SW 1271 (cell line): Measurements from ENCODE around the gene TUBA4B.

Experiments
- DNase-seq, 2 experiments: peaks; one replicate each; lab custom pipeline; 2025; lab: John Stamatoyannopoulos, UW

Gene TUBA4B

DNA sequence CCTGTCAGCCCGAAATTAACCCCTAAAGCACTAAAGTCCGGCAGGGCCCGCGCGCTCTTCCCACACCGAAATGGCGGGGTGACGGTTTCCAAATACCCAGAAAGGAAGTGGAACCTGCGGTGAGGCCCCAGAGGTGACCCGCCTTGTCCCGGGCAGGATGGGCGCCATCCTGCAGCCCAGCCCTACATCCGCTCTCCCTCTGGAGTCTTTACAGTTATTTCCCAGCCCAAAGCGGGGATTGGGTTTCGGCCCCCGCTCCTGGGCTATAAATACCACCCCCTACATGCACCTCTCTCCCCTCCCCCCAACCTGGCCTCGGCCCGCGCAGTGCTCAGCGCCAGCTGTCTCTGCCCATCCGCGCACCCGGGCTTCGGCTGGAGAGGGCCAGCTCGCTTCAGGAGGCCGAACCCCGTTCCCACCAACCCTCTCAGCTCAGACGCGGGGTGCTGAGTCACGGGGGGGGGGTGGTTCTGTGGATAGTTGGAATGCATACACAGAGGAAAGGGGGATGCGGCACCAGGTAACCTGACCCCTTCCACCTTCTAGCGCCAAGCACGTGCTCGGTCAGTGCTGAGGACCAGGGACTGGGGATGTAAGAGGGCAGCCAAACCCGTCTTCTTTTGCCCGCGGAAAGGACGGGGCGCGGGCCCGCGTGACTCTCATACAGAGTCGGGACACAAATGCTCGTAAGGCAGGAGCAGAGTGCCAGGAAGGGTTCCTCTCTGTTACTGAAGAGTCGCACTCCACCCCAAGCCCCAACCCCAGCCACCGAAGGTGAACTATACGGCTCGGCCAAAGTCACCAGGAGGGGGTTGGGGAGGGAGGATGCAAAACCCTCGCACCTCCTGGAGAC is at the start of gene TUBA4B:
TUBA4B (plus strand) TSS at position 344 of the 853 bp plus-strand sequence; CDS start at position 509, 165 bp downstream.
- DNase-seq = no peak

DNA sequence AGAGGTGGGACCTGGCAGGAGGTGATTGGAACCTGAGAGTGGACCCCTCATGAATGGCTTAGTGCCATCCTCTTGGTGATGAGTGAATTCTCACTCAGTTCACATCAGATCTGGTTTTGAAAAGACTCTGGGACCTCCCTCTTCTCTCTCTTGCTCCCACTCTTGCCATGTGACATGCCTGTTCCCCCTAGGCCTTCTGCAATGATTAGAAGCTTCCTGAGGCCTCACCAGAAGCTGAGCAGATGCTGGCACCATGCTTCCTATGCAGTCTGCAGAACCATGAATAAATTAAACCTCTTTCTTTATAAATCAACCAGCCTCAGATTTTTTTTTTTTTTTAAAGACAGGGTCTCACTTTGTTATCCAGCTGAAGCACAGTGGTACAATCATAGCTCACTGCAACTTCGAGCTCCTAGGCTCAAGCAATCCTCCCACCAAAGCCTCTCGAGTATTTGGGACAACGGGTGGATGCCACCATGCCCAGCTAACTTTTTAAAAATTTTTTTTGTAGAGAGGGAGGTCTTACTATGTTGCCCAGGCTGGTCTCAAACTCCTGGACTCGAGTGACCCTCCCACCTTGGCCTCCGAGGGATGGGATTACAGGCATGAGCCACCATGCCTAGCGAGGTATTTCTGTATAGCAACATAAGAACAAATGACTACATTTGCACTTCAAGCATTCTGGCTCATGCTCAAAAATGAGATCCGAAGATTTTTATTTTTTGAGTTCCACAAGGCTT is 48.4 kb upstream of the TUBA4B start:
- DNase-seq = no peak

DNA sequence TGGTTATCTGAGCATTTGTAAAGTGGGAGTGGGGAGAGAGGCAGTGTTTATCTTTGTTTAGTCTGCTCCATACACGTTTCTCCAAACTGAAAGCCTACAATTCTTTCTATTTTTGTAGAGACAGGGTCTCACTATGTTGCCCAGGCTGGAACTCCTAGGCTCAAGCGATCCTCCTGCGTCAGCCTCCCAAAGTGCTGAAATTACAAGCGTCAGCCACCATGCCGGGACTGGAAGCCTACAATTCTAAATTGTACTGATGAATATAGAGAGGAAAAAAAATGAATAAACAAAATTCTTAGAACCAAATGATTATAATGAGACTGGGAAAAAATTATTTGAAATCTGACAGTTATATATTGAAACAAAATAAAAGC is 47.9 kb upstream of the TUBA4B start:
- DNase-seq = no peak

DNA sequence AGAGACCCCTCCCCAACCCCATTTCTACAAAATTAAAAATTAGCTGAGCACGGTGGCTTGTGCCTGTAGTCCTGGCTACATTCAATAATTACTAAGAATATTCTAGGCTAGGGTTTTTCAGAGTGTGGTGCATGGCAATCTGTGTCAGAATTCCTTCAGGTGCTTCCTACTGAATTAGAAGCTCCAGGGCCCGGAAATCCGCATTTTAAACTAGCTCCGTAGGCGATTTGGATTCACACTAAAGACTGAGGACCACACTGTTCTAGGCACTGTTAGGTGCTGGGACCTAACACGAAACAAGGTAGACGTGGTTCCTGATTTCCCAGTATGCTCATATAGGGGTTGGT is 47.1 kb upstream of the TUBA4B start:
- DNase-seq = no peak

DNA sequence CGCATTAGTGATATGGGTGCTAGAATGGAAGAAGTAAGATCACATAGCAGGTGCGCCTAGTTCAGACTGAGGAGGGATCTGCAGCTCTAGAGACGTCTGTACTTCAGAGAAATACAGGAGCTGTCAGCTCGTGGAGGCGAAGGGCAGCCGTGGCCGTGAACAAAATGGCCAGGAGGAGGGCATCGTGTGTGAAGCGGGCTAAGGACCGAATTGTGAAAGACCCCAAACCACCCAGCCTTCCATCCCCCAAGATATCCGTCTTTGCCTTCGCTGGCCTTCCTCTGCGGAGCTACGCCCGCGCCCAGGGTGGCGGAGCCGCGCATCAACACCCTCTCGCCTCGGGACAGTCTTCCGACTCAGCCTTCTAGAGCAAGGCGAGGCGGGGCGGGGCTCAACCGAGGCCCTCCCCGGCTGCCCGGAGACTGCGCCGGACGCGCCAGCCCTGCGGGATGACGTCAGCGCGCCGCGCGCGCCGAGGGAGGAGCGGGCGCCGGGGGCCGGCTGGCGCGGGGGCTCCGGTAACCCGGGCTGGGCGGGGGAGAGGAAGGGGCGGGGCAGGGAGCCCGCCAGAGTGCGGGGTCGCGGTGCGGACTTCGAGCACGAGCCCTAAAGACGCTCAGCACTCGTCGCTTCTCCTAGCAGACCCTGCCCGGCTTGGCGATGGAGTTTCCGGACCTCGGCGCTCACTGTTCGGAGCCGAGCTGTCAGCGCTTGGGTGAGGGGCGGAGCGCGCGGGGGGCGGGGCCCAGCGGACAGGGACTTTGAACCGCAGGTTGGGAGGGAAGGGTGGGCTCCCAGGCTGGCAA is 46.5 kb upstream of the TUBA4B start, which contains the start of gene ZFAND2B:
ZFAND2B (plus strand) TSS at position 455 of the 806 bp plus-strand sequence; CDS start at position 661, 206 bp downstream.
- peak; percentile 79 to 86 for DNase-seq

DNA sequence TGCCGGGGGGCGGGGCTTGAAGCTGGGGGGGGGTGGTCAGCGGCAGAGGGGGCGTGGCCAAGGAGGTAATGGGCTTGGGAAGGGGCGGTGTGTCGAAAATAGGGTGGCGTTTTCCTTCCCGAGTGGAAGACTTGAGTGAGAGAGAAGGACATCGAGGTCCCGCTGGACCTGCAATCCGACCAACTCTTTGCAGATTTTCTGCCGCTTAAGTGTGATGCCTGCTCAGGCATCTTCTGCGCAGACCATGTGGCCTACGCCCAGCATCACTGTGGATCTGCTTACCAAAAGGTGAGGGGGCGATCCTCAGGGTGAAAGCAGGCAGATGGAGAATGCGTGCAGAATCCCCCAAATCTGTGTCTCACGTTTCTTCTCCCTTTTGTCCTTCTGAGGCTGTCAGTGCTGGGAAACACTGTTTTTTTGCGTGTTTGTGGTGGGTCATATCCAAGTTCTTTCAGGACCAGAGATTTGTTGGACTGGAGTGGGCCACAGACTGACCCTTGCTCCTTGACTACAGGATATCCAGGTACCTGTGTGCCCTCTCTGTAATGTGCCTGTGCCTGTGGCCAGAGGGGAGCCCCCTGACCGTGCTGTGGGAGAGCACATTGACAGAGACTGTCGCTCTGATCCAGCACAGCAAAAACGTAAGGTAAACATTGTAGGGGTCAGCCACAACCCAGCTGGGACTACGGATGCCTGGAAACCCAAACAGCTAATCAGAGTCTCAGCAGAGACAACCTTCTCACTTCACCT is 45.7 kb upstream of the TUBA4B start:
- DNase-seq = no peak

DNA sequence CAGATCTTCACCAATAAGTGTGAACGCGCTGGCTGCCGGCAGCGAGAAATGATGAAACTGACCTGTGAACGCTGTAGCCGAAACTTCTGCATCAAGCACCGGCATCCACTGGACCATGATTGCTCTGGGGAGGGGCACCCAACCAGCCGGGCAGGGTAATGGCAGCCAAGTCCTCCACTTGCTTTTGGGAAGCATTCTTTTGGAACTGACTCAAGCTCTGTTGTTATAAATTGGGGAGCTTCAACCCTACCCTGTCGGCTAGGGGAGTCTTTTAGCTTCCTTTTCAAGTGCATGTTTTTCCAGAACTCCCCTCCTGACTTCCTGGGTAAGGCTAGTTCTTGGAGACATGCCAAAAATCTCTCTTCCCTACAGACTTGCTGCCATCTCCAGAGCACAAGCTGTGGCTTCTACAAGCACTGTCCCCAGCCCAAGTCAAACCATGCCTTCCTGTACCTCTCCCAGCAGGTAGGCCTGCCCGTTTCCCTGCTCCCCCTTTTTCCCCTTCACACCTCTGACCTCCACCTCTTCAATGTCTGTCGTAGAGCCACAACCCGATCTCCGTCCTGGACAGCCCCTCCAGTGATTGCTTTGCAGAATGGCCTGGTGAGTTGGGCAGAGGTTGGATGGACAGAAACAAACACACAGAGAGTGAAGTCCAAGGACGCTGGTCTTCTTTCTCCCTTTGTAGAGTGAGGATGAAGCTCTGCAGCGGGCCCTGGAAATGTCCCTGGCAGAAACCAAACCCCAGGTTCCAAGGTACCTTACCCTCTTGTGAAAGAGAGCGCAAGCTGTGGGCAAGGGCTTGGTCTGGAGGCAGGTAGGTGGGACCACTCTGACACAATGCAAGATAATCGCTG is 44.9 kb upstream of the TUBA4B start:
- DNase-seq = no peak

DNA sequence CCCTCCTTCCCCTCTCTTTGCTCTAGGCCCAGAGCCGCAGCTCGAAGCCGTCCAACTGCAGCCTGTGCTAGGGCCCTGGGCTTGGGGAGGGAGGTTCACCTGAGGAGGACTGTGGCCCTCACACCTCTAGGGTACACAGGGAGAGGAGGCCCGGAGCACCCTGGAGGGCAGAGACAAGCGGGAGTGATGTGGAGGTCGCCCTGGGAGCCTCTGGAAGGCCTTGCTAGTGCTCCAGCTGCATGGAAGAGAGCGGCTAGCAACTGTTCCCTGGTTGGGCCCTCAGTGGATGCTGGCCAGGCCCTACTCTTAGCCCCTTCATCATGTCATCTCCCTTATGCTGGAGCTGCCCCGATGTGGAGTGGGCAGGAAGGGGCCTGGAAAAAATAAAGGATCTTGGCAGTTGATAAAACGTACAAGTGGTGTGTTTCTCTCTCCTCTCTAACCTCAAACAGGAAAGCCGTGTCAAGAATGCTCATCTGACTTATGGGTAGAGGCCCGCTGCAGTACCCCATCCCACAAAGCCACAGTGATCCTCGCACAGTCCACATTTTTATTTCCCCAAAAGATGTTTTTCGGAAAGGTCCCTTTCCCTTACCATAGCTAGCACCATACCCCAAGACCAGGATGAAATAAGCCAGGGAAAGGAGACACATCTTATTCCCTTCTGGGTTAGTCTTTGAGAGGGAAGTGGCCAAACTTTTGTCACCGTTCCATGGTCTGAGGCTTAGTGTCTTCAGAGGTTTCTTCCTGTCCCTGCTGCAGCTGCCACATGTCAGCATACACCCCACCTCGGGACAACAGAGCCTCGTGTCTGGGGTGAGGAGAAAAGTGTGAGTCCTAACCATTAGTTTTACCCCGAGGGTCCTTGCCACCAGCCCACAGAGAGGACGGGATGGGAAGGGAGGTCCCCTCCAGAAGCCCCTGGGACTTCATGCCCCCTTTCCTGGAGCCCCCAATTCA is 43.5 kb upstream of the TUBA4B start:
- DNase-seq = no peak

DNA sequence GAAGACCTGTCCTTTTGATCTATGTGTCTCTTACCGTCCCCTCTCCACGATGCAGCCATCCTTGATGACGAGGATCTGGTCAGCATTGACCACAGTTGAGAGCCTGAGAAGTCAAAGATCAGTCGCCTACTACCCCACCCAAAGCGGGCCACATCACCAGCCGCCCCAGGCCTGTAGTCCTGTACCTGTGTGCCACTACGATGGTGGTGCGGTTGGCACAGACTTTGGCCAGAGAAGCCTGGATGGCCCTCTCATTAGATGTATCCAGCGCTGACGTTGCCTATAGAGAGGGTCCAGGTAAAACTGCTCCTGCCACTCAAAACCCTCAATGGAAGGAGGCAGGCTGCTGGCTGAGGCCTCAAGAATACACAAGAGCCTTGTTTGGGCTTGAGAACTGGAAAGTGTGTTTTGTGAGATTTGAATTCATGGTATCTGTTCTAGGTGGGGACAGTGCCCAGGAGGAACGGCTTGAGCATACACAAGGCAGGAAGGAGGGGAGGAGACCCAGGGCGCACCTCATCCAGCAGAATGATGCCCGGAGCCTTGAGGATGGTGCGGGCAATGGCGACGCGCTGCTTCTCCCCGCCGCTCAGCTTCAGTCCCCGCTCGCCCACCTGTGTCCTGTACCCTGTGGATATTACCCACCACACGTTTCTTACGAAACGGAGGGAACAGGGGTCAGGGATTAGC is 42.7 kb upstream of the TUBA4B start:
- DNase-seq = no peak

DNA sequence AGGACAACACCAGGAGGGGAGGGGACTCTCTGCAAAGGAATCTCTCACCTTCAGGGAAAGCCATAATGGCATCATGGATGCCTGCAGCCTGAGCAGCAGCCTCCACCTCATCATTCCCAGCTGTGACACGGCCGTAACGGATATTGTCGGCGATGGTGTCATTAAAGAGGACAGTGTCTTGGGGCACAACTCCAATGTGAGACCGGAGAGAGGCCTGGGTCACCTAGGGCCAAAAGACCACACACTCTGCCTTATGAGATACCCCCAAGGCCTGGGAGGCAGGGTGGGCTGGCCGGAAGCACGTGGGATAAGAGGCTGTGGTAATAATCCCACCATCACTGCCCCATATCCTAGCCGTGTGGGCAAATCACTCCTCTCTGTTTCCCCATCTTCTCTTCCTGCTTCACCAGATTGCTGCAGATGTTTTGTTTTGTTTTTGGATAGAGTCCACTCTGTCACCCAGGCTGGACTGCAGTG is 42.1 kb upstream of the TUBA4B start:
- DNase-seq = no peak

DNA sequence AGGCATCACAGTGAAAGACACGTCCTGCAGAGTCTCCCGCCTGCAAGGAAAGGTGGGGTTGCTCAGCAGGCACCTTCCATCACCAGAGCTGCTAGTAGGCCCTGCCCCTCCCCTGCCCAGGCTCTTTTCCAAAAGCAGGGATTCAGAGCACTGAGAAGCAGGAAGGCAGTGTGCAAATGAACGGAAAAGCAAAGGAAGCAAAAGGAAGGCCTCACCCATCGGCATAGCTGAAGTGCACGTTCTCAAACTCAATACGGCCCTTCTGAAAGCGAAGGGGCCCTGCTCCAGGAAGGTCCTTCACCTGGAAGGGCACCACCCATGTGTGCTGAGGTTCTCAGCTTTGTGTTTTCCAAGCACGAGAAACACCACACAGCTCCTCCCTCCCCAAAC is 40.0 kb upstream of the TUBA4B start:
- no peak for DNase-seq

DNA sequence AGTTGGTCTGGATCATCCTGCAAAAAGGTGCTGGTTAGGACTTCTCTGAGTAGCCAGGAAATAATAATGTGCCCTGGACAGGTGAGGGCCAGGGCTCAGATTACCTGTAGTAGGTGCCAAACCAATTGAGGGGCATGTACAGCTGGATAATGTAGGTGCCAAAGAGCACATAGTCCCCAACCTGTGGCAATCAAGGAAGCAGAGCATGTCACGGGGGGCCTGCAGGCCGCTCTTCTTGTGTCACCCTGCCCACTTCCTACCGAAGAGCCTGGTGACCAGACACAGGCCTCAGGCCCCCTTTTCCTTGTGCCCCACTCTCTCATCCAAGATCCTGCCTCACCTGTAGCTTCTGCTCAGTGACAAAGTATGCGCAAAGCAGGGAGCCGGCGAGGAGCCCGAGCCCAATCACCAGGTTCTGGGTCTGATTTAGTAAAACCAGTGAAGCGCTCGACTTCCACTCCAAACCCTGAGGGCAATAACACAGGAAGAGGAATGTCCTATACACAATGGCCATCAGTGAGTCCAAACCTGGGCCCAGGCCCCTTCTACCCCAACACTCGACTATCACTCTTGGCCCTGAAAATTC is 39.5 kb upstream of the TUBA4B start:
- no peak for DNase-seq

DNA sequence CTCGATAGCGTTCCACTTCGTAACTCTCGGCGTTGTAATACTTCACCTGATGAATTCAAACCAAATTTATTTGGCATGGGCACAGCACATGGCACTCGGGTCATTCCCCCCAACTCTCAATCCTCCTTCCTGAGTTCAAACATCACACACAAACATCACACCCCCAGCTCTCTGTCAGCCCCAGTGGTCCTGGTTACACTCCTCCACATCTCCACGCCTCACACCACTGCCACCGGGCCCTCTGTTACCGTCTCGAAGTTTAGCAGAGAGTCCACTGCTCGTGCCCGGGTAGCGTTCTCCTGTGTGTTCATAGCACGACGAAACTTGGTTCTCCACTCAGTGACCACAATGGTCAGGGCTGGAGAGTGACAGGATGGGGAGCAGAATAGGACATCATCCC is 38.9 kb upstream of the TUBA4B start:
- DNase-seq = no peak

DNA sequence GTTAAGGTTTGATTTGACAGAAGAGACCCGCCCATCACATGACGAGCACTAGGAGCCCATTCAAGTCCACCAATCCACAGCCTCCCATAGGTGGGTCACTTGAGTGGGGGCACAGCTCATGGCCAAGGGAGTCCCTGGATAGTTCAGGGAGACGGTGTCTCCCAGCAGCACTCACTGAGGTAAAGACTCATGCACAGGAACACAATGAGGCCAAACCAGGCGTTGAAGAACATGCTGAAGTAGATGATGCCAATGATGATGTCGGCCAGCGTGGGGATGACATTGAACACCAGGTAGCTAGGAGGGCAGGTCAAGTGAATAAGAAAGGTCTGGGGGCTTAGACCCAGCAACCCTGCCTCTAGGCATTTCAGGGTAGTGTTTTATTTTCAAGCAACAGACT is 38.3 kb upstream of the TUBA4B start:
- no peak for DNase-seq

DNA sequence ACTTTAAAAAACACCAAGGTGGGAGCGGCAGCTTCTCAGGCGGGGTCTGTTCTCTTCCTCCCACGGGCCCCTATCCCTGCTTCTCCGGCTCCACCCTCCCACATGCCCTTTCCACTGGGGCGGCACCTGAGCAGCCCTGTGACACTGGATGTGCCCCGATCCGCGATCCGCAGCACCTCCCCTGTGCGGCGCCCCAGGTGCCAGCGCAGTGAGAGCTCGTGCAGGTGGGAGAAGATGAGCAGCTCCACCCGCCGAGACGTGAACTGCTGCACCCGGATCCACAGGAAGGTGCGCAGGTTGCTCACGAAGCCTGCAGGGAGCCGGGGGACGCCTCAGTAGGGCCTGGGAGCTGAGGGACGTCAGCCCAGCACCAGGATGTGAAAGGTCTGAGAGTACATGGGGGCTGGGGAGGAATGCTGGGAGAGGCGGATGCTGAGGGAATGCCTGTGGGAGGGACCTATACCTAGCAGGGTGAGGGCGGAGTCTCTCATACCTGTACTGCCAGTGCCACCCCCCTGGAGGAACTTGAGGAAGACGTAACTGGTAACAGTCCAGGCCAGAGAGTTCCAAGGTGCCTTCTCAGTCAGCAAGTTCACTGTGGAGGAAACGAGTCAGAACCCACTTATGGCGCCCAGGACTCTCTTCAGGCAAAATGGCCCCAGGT is 37.0 kb upstream of the TUBA4B start:
- DNase-seq = no peak

DNA sequence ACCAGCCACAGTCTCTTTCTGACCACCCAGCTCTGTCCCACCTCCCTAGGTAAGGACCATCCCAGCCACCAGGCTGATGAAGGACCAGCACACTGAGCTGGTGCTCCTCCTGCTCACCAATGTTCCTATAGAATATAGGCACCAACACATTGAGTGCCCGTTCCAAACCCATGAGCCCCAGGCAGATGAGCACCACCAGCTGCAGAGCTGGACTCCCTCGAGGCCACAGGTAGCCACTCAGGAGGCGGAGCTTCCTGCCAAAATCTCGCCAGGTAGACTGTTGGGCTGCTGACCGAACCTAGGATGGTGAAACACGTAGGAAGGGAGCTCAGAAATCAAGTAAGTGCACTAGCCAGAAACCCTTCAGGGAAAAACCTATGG is 36.5 kb upstream of the TUBA4B start:
- DNase-seq = no peak

DNA sequence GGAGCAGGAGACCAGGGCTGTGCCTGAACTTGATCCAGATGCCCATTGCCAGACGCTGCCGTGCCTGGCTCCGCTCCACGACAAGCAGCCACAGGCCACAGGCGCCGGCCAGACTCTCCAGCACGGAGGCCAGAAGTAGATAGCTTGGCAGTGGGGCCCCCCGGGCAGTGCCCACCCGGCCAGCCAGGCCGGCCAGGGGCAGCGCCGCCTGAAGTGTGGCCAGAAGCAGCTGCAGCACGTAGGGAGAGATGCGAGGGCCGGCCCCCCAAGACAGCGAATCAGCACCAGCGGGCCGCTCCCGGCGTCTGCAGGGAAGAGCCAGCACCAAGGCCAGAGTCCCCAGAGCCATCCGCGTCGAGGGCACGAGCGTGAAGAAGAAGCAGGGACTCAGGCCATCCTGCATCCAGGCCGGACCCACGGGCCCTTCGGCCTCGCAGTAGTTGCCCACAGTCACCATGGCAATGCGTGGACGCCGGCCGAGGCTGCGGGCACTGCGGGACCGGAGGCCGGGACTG is 34.8 kb upstream of the TUBA4B start:
- peak; percentile 52 to 66 for DNase-seq
